Ovary (tissue), 3 donors: Measurements from ENCODE around the gene OR6B3.

Experiments
- CTCF ChIP-seq, 3 donors: fragments of 450-650 bp in 2 of 3; fragments of 200-600 bp in 1 of 3; IDR thresholded peaks; one replicate each; pipeline versions ENCODE4 v1.5.1 to v1.8.0; 2016 to 2022; ENCODE audit warnings: antibody characterized with exemption in 3 of 3, mild to moderate bottlenecking in 1 of 3
- POLR2A ChIP-seq: fragments of 450-650 bp; IDR thresholded peaks from one replicate; pipeline ENCODE4 v1.6.1; 2017; ENCODE audit warnings: antibody characterized with exemption, mild to moderate bottlenecking, moderate library complexity
- donor health status: DM: no; HTN: no; CAD: no.

- TF ChIP-seq POLR2A, result no peak
- TF ChIP-seq CTCF (IDR thresholded peaks at IDR 0.05), result no peak
These were observed 35.1 kb downstream of the OR6B3 start for GRCh38 chr2:240018071-240018750.
